GM12865 (cell line): Measurements from ENCODE around the gene USP10.

Source experiments
- DNase-seq: peaks from one replicate; pipeline ENCODE4 v3.0.0; 2010; ENCODE audit warnings: low read depth
- H3K4me3 ChIP-seq: 2 replicates; pipeline ENCODE4 v1.5.1; 2011; ENCODE audit warnings: mild to moderate bottlenecking, low read depth, low read length, control low read depth
- CTCF ChIP-seq: IDR thresholded peaks from 2 replicates; pipeline ENCODE4 v1.5.1; 2011; ENCODE audit warnings: low read length, control low read depth, low read depth, inconsistent platforms; ENCODE audit not compliant: insufficient read depth; ENCODE audit errors: missing control alignments

Gene USP10, protein sequence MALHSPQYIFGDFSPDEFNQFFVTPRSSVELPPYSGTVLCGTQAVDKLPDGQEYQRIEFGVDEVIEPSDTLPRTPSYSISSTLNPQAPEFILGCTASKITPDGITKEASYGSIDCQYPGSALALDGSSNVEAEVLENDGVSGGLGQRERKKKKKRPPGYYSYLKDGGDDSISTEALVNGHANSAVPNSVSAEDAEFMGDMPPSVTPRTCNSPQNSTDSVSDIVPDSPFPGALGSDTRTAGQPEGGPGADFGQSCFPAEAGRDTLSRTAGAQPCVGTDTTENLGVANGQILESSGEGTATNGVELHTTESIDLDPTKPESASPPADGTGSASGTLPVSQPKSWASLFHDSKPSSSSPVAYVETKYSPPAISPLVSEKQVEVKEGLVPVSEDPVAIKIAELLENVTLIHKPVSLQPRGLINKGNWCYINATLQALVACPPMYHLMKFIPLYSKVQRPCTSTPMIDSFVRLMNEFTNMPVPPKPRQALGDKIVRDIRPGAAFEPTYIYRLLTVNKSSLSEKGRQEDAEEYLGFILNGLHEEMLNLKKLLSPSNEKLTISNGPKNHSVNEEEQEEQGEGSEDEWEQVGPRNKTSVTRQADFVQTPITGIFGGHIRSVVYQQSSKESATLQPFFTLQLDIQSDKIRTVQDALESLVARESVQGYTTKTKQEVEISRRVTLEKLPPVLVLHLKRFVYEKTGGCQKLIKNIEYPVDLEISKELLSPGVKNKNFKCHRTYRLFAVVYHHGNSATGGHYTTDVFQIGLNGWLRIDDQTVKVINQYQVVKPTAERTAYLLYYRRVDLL

GRCh38 chr16:84699712-84700445 lies at the start of gene USP10:
Gene USP10, plus strand, starts transcription at chr16:84700000. Its CDS starts 91 bp downstream, at chr16:84700091.
- peak; percentile 91 for DNase-seq
- no peak for TF ChIP-seq CTCF
- H3K4me3 ChIP-seq: peak within 1 kb of the TSS; percentile 69

- H3K4me3 ChIP-seq: no peak overlapping the region
- no peak for DNase-seq
- TF ChIP-seq CTCF: no peak
These were observed 49.5 kb upstream of the USP10 start for GRCh38 chr16:84650062-84650991.

DNA sequence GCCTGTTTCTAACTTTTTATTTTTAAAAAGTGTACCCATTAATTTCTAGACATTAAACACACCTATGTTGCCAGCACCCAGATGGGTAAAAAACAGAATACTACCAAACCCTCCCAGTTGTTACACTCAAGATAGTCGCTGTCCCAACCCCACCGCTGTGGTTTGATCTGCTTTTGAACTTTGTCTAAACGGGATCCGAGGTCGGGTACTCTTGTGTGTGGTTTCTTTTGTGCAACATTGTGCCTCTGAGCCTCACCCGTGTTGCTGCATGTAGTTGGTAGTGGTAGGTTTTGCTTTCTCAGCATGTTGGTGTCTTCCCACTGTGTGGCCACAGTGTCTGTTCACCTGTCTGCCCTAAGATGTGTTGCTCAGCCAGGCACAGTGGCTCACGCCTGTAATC lies 47.2 kb upstream of the USP10 start:
- H3K4me3 ChIP-seq: no peak overlapping the region
- DNase-seq: no peak
- TF ChIP-seq CTCF: no peak

DNA sequence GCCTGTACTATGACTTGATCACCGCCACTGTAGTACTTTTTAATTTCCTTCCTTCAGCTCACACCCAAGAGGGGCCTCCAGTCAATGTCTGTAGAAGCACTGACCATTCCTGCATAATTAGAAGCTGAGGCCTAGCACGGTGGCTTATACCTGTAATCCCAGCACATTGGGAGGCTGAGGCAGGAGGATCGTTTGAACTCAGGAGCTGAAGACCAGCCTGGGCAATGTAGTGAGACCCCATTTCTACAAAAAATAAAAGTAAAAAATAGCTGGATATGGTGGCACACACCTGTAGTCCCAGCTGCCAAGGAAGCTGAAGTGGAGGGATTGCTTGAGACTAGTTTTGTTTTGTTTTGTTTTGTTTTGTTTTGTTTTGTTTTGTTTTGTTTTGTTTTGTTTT lies 45.6 kb upstream of the USP10 start:
- no peak for TF ChIP-seq CTCF
- H3K4me3 ChIP-seq: no peak overlapping the region
- no peak for DNase-seq

- no peak overlapping the region for H3K4me3 ChIP-seq
- no peak for TF ChIP-seq CTCF
- no peak for DNase-seq
These were observed 44.8 kb upstream of the USP10 start for GRCh38 chr16:84654998-84655397.

GRCh38 chr16:84656649-84657048 lies 43.2 kb upstream of the USP10 start:
- H3K4me3 ChIP-seq: no peak overlapping the region
- no peak for TF ChIP-seq CTCF
- DNase-seq: no peak
